Right lobe of liver (tissue), 6 donors: ENCODE data around the gene CKAP5. TPM values are rescaled to one million over a fixed set of nuclear protein-coding genes. Genes with fewer than 3 reads are reported as not detected.

Experiments
- ATAC-seq, 4 donors: fragments of 200-7000 bp; cut with Tn5 transposase; one replicate each; pipeline ENCODE4 v1.9.1; 2020; ENCODE audit warnings: mild to moderate bottlenecking in 4 of 4, moderate library complexity in 4 of 4
- DNase-seq, 3 donors: peaks; one replicate each; pipeline ENCODE4 v3.0.0-alpha.2; 2020
- H3K27ac ChIP-seq, 3 donors: fragments of 200-600 bp; one replicate each; pipeline ENCODE4 v1.8.0; 2022
- H3K27me3 ChIP-seq, 2 donors: fragments of 200-600 bp; one replicate each; pipeline ENCODE4 v1.8.0; 2022
- H3K36me3 ChIP-seq, 4 donors: fragments of 200-600 bp; sonication (generic) in 1 of 4; one replicate each; pipeline versions ENCODE4 v1.5.1 to v1.8.0; 2017 to 2022; ENCODE audit warnings: control low read depth in 1 of 4
- H3K4me1 ChIP-seq, 4 donors: fragments of 200-600 bp; sonication (generic) in 1 of 4; one replicate each; pipeline versions ENCODE4 v1.5.1 to v1.8.0; 2017 to 2022; ENCODE audit warnings: control low read depth in 1 of 4
- H3K4me3 ChIP-seq, 3 donors: fragments of 200-600 bp; one replicate each; pipeline ENCODE4 v1.8.0; 2022
- H3K9me3 ChIP-seq, 4 donors: fragments of 200-600 bp; sonication (generic) in 1 of 4; one replicate each; pipeline versions ENCODE4 v1.5.1 to v1.8.0; 2017 to 2022; ENCODE audit warnings: control low read depth in 1 of 4
- POLR2A ChIP-seq: fragments of 450-650 bp; IDR thresholded peaks from one replicate; pipeline ENCODE4 v1.6.1; 2017; ENCODE audit warnings: antibody characterized with exemption, mild to moderate bottlenecking
- WGBS: methylation state at CpG from one replicate; pipeline ENCODE4 v1.1.6; 2018; ENCODE audit warnings: low coverage, low lambda C conversion rate; ENCODE audit not compliant: insufficient coverage; ENCODE audit errors: missing lambda C conversion rate; 5-methylcytosine and 5-hydroxymethylcytosine counted together
- intact Hi-C, 2 donors: fragments of 100-400 bp; cut with DNase I; formaldehyde crosslinking; loops; one replicate each; pipeline versions ENCODE4 v1.11.2 to v1.14.1; 2022
- total RNA-seq, 6 experiments: library from RNA; depleted of rRNA in 2 of 6; stranded (reverse); fragments of >200 nt in 2 of 6; fragmentation: NEBNext Ultra II Directional in 3 of 6; extraction: Animal tissue kit (Norgen Biotek cat#: 25700) in 3 of 6; gene quantifications; one replicate each; pipeline versions ENCODE4 v1.1.0 to v1.2.4, GENCODE V29; 2016 to 2023
- TF ChIP-seq, protein P1 (sequence below), 4 donors: fragments of 200-600 bp in 3 of 4; fragments of 450-650 bp in 1 of 4; IDR thresholded peaks; one replicate each; pipeline versions ENCODE4 v1.5.1 to v1.8.0; 2016 to 2022; ENCODE audit warnings: antibody characterized with exemption in 4 of 4, mild to moderate bottlenecking in 2 of 4
- donor health status: DM: no; HTN: yes; CAD: no.
- donor health status: DM: no; HTN: no; CAD: no.
- donor health status: DM: no; HTN: no; CAD: no.
- donor health status: DM: no; HTN: yes; CAD: no.
- donor health status: DM: no; HTN: yes; CAD: no.

The CKAP5 gene
- total RNA-seq, 6 experiments from 2014 or later: 12.9 to 30.2 (median 21.2) TPM

DNA sequence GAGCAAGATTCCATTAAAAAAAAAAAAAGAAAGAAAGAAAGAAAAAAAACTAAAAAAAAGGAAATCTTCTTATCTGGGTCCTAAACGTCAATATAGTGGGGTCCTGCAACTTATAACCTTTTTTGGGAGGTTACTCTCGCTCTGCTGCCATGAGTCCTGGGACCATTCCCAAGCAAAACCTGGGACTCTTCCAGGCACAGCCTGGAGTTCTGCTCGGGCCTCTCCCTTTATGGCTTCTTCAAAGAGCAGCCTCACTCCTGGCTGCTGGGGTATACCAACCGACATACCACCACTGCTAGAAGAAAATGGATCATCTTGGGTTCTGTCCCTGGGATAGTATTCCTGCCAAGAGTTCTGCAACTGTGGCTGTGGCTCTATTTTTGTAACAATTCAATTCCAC is 14.1 kb upstream of the CKAP5 start:
- WGBS: 87% methylated on average over 4 of the region's 4 CpGs
- intact Hi-C loops: no loop called here
- Histone ChIP-seq H3K4me1 (no peaks in the 10 kb centered on the region), H3K36me3 (no peaks in the 10 kb centered on the region), H3K9me3 (no peaks in the 10 kb centered on the region), H3K4me3 (no peak overlapping the region), H3K27ac (no peak overlapping the region), H3K27me3 (no peaks in the 10 kb centered on the region)
- ATAC-seq (no peak), DNase-seq (no peak)
- TF ChIP-seq POLR2A: no peak
- TF ChIP-seq, protein P1, sequence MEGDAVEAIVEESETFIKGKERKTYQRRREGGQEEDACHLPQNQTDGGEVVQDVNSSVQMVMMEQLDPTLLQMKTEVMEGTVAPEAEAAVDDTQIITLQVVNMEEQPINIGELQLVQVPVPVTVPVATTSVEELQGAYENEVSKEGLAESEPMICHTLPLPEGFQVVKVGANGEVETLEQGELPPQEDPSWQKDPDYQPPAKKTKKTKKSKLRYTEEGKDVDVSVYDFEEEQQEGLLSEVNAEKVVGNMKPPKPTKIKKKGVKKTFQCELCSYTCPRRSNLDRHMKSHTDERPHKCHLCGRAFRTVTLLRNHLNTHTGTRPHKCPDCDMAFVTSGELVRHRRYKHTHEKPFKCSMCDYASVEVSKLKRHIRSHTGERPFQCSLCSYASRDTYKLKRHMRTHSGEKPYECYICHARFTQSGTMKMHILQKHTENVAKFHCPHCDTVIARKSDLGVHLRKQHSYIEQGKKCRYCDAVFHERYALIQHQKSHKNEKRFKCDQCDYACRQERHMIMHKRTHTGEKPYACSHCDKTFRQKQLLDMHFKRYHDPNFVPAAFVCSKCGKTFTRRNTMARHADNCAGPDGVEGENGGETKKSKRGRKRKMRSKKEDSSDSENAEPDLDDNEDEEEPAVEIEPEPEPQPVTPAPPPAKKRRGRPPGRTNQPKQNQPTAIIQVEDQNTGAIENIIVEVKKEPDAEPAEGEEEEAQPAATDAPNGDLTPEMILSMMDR (IDR thresholded peaks at IDR 0.05): no peak

DNA sequence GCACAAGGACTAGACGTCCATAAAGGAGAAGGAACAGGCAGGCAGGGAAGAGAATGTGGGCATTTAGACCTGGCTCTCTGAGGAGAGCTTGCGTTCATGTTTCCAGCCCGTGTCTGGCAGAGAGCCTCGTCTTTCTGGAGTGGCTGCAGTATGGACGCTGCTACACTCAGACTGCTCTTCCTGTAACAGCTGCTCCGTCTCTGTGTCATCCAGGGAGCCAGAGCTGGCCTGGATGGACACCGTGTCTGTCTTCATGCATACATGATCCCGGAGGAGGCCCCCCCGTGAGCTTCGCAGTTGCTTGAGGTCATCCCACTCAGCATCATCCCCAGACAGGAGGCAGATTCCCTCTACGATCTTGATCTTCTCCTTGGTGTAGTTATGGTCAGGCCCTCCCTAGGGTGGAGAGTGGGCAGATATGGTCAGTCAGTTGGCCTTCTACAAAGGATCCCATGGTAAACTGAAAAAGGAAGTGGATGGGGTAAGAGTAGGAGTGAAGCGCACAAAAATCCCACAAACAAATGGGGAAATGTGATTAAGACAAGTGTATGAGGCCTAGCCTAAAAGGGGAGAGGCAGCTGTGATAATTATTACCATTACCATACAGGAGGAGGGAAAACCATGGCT is 13.0 kb upstream of the CKAP5 start:
- TF ChIP-seq, protein P1 (IDR thresholded peaks at IDR 0.05): no peak
- no peak for TF ChIP-seq POLR2A
- no peak overlapping the region for H3K27ac ChIP-seq

DNA sequence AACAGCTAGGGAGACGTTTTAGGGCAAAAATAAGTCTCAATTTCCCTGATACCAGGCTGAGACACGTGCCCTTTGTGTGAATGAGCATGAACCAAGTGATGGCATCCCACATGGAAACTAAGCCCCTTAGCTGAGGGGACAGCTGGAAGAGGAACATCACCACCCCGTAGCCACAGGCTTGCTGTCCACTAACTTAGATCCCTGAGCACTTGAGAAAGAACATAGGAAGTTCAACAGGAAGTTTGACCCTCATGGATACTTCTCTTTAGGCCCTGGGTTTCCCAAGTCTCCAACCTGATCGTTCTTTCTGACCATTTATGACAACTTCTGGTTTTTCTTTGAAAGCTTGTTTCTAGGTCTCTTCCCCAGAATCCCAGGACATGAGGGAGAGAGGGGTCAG is 11.6 kb upstream of the CKAP5 start:
- no peak overlapping the region for H3K4me3 ChIP-seq
- H3K4me1 ChIP-seq: no peaks in the 10 kb centered on the region
- DNase-seq (no peak), ATAC-seq (peak; percentile 31 to 54 (median 46))
- no peak for TF ChIP-seq POLR2A
- TF ChIP-seq, protein P1 (IDR thresholded peaks at IDR 0.05): no peak
- 40% methylated on average over 2 of the region's 4 CpGs for WGBS
- no peaks in the 10 kb centered on the region for H3K36me3 ChIP-seq
- H3K9me3 ChIP-seq: no peaks in the 10 kb centered on the region
- no peaks in the 10 kb centered on the region for H3K27me3 ChIP-seq
- no peak overlapping the region for H3K27ac ChIP-seq
- intact Hi-C loops: no loop called here

More for the DNA sequence above, 13.0 kb upstream of the CKAP5 start:
- Histone ChIP-seq H3K4me3 (no peak overlapping the region), H3K27me3 (no peaks in the 10 kb centered on the region), H3K4me1 (no peaks in the 10 kb centered on the region), H3K9me3 (no peaks in the 10 kb centered on the region), H3K36me3 (no peaks in the 10 kb centered on the region)
- ATAC-seq: peak in 3 of 4 donors; percentile 37 to 45 (median 43)
- WGBS: 78% methylated on average over 6 of the region's 12 CpGs
- intact Hi-C loops: no loop called here
- DNase-seq: no peak

DNA sequence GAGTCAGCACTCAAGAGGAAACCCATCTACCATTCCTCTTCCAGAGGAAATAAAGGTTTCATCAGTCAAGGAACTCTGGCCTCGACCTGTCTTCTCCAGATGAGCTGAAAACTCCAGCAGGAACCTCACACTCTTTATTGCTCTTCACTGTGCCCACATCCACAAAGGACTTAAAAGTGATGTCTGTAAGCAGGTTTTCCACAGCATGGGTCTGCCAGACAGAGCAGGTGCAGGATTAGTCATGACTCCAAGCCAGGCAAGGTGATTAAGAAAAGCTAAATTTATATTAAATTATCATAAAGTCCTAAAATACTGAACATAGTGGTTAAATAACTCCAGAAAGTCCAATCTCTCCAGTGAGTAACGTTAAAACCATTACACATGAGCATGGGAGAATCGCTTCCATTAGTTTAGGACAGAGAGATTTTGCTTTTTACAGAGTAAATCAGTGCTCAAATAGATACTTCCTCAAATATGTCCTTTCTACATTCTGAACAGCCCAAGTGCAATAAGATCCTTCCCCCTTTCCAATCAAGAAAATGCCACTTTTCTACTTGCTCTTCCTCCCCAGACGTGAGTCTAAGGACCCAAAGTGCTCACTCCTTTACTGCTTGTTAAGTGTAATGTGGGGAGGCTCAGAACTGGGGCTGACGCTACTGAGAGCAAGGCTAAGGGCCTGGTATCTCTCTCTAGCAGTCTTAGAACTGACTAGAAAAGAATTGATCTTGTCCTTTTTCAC is 10.7 kb upstream of the CKAP5 start:
- Histone ChIP-seq H3K9me3 (no peaks in the 10 kb centered on the region), H3K27me3 (no peaks in the 10 kb centered on the region), H3K27ac (no peak overlapping the region), H3K4me3 (no peak overlapping the region), H3K4me1 (no peaks in the 10 kb centered on the region), H3K36me3 (no peaks in the 10 kb centered on the region)
- TF ChIP-seq, protein P1 (IDR thresholded peaks at IDR 0.05): no peak
- no peak for TF ChIP-seq POLR2A
- intact Hi-C loops: no loop called here
- 59% methylated on average over 5 of the region's 5 CpGs for WGBS
- ATAC-seq (peak in 3 of 4 donors; percentile 14 to 47 (median 25)), DNase-seq (no peak)
